Tibial nerve (tissue), 4 donors: Measurements from ENCODE around the gene TTC16.

ENCODE experiments used
- CTCF ChIP-seq, 5 experiments: fragments of 200-600 bp in 3 of 5; fragments of 450-650 bp in 2 of 5; sonication (generic) in 3 of 5; IDR thresholded peaks; one replicate each; pipeline ENCODE4 v1.5.1; 2016 to 2019; ENCODE audit warnings: antibody characterized with exemption in 5 of 5, mild to moderate bottlenecking in 3 of 5, moderate library complexity in 2 of 5
- EP300 ChIP-seq, 2 donors: sonication (generic); formaldehyde crosslinking; IDR thresholded peaks; one replicate each; pipeline ENCODE4 v1.6.1; 2017; ENCODE audit warnings: antibody characterized with exemption in 2 of 2, mild to moderate bottlenecking in 1 of 2
- POLR2A ChIP-seq, 2 donors: fragments of 450-650 bp; IDR thresholded peaks; one replicate each; pipeline ENCODE4 v1.6.1; 2017; ENCODE audit warnings: antibody characterized with exemption in 2 of 2, mild to moderate bottlenecking in 2 of 2, moderate library complexity in 2 of 2

- TF ChIP-seq POLR2A (IDR thresholded peaks at IDR 0.05) (no peak), CTCF (IDR thresholded peaks at IDR 0.05) (no peak), EP300 (IDR thresholded peaks at IDR 0.05) (no peak)
These were observed 12.5 kb upstream of the TTC16 start for GRCh38 chr9:127703289-127703946.
